Measurements from ENCODE around the gene FBXL22. TPM values are rescaled to one million over a fixed set of nuclear protein-coding genes. Genes with fewer than 3 reads are reported as not detected.
A peak's percentile ranks its signal among the peaks of the same experiment; 100 is the strongest.

Gene FBXL22
- total RNA-seq, 4 donors from 2014 or later: 3.0 to 28.1 (median 7.8) TPM

GRCh38 chr15:63609448-63609847, 12.3 kb downstream of the FBXL22 start:
- in situ Hi-C loops (cut with MboI; ENCODE audit: low pct_ligation_motif_present in 1 of 4, low pct_unique_long_range_greater_than_20kb in 1 of 4, low sequenced_read_pairs in 3 of 4): loop anchor here in 2 of 4 donors (10.0 to 25.0 kb wide), 2 partner anchors 115 to 453 kb away; no protein-coding TSS in a partner anchor
- DNase-seq: no peak
- Histone ChIP-seq H3K36me3 (peaks cover 0 to 17% (median 7%) of the 10 kb centered on the region in 4 donors), H3K27ac (peak overlapping the region; percentile 73 to 82 (median 78)), H3K27me3 (no peaks in the 10 kb centered on the region), H3K4me1 (peaks cover 18 to 45% (median 27%) of the 10 kb centered on the region in 4 donors), H3K9me3 (no peaks in the 10 kb centered on the region), H3K4me3 (no peak overlapping the region)
- 86% methylated on average over 6 of the region's 6 CpGs; no CpG with 5 or more reads in 1 of the 2 donors for WGBS, 2 donors (ENCODE audit: low coverage in 1 of 2)
- intact Hi-C loops (cut with DNase I; ENCODE audit: low total_unique reads): no loop called here
- TF ChIP-seq POLR2AphosphoS5 (IDR thresholded peaks at IDR 0.05) (no peak), POLR2A (IDR thresholded peaks at IDR 0.05) (no peak), EP300 (IDR thresholded peaks at IDR 0.05; ENCODE audit: low read depth) (no peak)
- TF ChIP-seq, protein P1, sequence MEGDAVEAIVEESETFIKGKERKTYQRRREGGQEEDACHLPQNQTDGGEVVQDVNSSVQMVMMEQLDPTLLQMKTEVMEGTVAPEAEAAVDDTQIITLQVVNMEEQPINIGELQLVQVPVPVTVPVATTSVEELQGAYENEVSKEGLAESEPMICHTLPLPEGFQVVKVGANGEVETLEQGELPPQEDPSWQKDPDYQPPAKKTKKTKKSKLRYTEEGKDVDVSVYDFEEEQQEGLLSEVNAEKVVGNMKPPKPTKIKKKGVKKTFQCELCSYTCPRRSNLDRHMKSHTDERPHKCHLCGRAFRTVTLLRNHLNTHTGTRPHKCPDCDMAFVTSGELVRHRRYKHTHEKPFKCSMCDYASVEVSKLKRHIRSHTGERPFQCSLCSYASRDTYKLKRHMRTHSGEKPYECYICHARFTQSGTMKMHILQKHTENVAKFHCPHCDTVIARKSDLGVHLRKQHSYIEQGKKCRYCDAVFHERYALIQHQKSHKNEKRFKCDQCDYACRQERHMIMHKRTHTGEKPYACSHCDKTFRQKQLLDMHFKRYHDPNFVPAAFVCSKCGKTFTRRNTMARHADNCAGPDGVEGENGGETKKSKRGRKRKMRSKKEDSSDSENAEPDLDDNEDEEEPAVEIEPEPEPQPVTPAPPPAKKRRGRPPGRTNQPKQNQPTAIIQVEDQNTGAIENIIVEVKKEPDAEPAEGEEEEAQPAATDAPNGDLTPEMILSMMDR (IDR thresholded peaks at IDR 0.05): no peak

DNA sequence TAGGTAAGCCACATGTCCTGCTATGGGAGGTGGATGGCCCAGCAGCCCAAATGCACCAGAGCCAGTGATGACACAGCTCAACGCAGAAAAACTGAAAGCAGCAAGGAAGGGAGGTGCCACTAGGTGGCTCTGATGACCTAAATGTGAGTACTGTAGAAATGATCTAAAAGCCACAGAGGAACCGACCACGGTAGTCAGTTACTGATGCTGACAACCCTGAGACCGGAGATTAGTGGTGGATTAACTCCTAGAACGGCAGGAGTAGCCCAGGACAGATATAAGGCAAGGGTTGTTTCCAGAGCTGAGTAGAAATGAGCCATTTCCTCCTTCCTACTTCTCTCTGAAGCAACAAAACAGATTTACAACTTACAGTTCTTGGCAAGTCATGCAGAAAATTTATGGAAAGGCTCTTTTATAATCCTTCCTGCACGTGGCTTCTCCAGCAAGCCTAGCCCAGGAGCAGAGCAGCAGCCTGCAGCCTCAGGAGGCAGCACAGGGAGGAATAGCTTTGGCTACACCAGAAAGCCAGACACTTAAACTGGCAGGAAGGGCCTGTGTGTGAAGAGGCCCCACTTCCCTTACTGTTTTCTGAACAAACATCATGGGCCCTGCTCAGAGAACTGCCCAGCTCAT, 13.1 kb downstream of the FBXL22 start:
- Histone ChIP-seq H3K4me1 (peaks cover 18 to 45% (median 27%) of the 10 kb centered on the region in 4 donors), H3K9me3 (no peaks in the 10 kb centered on the region), H3K36me3 (peaks cover 0 to 23% (median 11%) of the 10 kb centered on the region in 4 donors), H3K4me3 (no peak overlapping the region), H3K27ac (peak overlapping the region; percentile 73 to 82 (median 78)), H3K27me3 (no peaks in the 10 kb centered on the region)
- in situ Hi-C loops (cut with MboI; ENCODE audit: low pct_ligation_motif_present in 1 of 4, low pct_unique_long_range_greater_than_20kb in 1 of 4, low sequenced_read_pairs in 3 of 4) (loop anchor here in 1 of 4 donors (25.0 kb wide), 1 partner anchor 452 kb away; no protein-coding TSS in a partner anchor), intact Hi-C loops (cut with DNase I; ENCODE audit: low total_unique reads) (no loop called here)
- WGBS, 2 donors (ENCODE audit: low coverage in 1 of 2): 0% methylated on average over 4 to 6 of the region's 6 CpGs
- TF ChIP-seq POLR2AphosphoS5 (IDR thresholded peaks at IDR 0.05) (peak; percentile 23 to 63 (median 58)), POLR2A (IDR thresholded peaks at IDR 0.05) (no peak), EP300 (IDR thresholded peaks at IDR 0.05; ENCODE audit: low read depth) (no peak)
- TF ChIP-seq, protein P1 (IDR thresholded peaks at IDR 0.05): peak; percentile 62 to 87 (median 69)
- DNase-seq: peak; percentile 78

DNA sequence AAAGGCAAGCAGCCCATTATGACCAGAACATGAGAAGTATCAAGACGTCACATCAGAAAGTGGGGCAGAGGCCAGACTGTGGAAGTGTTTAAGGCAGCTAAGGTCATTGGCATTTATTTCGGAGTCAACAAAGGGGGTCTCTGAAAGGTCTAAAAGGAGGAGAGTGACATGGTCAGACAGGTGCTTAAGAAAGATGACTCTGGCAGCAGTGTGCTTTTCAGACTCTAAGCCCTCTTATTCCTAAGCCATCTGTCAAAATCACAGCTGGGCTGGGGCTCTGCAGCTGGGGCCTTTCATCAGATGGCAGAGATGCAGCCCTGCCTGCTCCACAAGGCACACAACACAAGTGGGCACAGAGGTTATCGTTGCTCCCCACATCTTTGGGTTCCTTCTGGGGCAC, 14.0 kb downstream of the FBXL22 start:
- WGBS, 2 donors (ENCODE audit: low coverage in 1 of 2): 51 to 72% methylated on average over 2 to 3 of the region's 3 CpGs
- intact Hi-C loops (cut with DNase I; ENCODE audit: low total_unique reads) (no loop called here), in situ Hi-C loops (cut with MboI; ENCODE audit: low pct_ligation_motif_present in 1 of 4, low pct_unique_long_range_greater_than_20kb in 1 of 4, low sequenced_read_pairs in 3 of 4) (loop anchor here in 1 of 4 donors (25.0 kb wide), 1 partner anchor 451 kb away; no protein-coding TSS in a partner anchor)
- peaks cover 17 to 39% (median 26%) of the 10 kb centered on the region in 4 donors for H3K4me1 ChIP-seq
- peaks cover 0 to 29% (median 13%) of the 10 kb centered on the region in 4 donors for H3K36me3 ChIP-seq
- DNase-seq: no peak
- H3K9me3 ChIP-seq: no peaks in the 10 kb centered on the region
- H3K27me3 ChIP-seq: no peaks in the 10 kb centered on the region
- no peak for TF ChIP-seq EP300 (IDR thresholded peaks at IDR 0.05; ENCODE audit: low read depth)
- TF ChIP-seq POLR2A (IDR thresholded peaks at IDR 0.05): no peak
- TF ChIP-seq, protein P1 (IDR thresholded peaks at IDR 0.05): no peak
- TF ChIP-seq POLR2AphosphoS5 (IDR thresholded peaks at IDR 0.05): no peak
- no peak overlapping the region for H3K4me3 ChIP-seq
- peak overlapping the region; percentile 73 to 82 (median 78) for H3K27ac ChIP-seq

DNA sequence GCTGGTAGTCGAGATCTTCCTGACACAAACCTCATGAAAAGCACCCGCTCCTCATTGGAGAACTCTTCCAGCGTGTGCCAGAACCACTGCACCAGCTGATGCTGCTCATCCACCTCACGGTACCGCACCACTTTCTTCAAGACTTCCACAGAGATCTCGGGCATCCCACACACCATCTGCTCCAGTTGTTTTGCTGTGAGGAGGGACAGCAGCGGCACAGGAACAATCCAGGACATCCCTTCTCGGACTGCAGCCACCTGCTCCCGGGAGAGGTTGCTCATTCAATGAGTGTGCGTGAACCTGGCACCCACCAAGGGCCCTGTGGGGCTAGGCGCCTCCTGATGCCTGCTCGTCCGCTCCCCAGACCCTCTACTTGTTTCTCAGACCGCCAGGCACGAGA, 15.1 kb downstream of the FBXL22 start:
- Histone ChIP-seq H3K27me3 (no peaks in the 10 kb centered on the region), H3K9me3 (no peaks in the 10 kb centered on the region), H3K36me3 (peaks cover 0 to 33% (median 13%) of the 10 kb centered on the region in 4 donors), H3K4me1 (peaks cover 17 to 36% (median 26%) of the 10 kb centered on the region in 4 donors), H3K27ac (no peak overlapping the region), H3K4me3 (no peak overlapping the region)
- in situ Hi-C loops (cut with MboI; ENCODE audit: low pct_ligation_motif_present in 1 of 4, low pct_unique_long_range_greater_than_20kb in 1 of 4, low sequenced_read_pairs in 3 of 4) (loop anchor here in 1 of 4 donors (25.0 kb wide), 1 partner anchor 450 kb away; no protein-coding TSS in a partner anchor), intact Hi-C loops (cut with DNase I; ENCODE audit: low total_unique reads) (no loop called here)
- WGBS, 2 donors (ENCODE audit: low coverage in 1 of 2): 94 to 99% methylated on average over 6 to 15 of the region's 15 CpGs
- no peak for DNase-seq
- TF ChIP-seq POLR2AphosphoS5 (IDR thresholded peaks at IDR 0.05): no peak
- TF ChIP-seq EP300 (IDR thresholded peaks at IDR 0.05; ENCODE audit: low read depth): no peak
- no peak for TF ChIP-seq POLR2A (IDR thresholded peaks at IDR 0.05)
- TF ChIP-seq, protein P1 (IDR thresholded peaks at IDR 0.05): no peak

Measured in transverse colon (tissue), 4 donors.